HG02981 (cell line): ENCODE measurements around the gene ZBTB8A.
"Not testable (repeated sequence)": the region's sequence is repeated elsewhere in the genome, so short reads cannot be mapped to it uniquely, and the experiment has no call there.

Experiments used
- ATAC-seq: cut with Tn5 transposase; IDR thresholded peaks from one replicate; pipeline ENCODE4 v1.9.1; 2021; ENCODE audit warnings: mild to moderate bottlenecking, moderate library complexity; ENCODE audit not compliant: unreplicated experiment

Gene ZBTB8A

GRCh38 chr1:32618673-32619221, 79.5 kb downstream of the ZBTB8A start:
- no peak for ATAC-seq

GRCh38 chr1:32619701-32620485, 80.7 kb downstream of the ZBTB8A start:
- ATAC-seq: peak; percentile 79

- no peak for ATAC-seq
Measured at GRCh38 chr1:32622205-32622604, 83.0 kb downstream of the ZBTB8A start.

DNA sequence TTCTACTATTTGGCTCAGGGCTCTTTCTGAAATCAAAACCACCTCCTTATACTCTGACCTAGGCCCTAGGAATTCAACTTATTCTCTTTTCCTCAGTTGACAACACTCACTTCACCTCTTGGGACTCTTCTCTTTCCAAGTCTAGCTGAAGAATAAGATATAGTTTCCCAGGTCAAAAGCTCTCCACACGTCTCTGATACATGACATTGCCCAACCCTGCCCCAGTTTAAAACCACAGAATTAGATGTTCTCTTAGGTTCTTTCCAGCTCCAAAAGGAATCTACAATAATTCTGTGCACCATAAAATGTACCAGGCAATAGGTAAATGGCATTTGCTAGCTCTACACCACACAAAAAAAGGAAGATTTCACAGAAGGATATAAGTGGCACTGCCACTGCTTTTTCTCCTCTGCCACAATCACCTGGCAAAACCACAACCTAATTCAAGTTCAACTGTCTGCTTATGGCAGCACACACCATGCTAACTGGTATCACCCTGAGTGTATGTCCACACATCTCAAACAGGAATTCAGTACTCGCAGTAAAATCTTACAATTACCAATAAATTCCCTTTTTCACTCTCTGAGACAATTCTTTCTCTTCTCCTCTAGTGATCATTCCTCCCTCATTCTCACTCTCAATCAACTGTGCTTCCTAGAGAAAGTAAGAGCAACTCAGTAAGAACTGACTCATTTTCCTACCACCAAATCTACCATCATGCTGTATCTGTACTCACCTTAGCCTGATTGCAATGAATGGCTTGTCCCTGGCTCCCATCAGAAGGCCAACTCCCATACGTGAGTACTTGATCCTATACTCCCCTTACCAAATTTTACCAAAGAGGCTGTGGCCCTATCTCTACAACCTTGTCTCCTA, 83.8 kb downstream of the ZBTB8A start:
- no peak for ATAC-seq

DNA sequence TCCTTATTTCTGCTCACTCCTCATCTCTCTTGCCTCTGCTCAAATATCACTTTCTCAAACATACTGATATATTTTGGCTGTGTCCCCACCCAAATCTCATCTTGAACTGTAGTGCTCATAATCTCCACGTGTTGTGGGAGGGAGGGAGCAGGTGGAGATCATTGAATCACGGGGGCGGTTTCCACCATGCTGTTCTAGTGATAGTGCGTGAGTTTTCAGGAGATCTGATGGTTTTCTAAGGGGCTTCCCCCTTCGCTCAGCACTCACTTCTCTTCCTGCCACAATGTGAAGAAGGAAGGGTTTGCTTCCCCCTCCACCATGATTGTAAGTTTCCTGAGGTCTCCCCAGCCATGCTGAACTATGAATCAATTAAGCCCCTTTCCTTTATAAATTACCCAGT, 84.5 kb downstream of the ZBTB8A start:
- no peak for ATAC-seq

- ATAC-seq: no peak
Measured at GRCh38 chr1:32626176-32626575, 86.9 kb downstream of the ZBTB8A start.

DNA sequence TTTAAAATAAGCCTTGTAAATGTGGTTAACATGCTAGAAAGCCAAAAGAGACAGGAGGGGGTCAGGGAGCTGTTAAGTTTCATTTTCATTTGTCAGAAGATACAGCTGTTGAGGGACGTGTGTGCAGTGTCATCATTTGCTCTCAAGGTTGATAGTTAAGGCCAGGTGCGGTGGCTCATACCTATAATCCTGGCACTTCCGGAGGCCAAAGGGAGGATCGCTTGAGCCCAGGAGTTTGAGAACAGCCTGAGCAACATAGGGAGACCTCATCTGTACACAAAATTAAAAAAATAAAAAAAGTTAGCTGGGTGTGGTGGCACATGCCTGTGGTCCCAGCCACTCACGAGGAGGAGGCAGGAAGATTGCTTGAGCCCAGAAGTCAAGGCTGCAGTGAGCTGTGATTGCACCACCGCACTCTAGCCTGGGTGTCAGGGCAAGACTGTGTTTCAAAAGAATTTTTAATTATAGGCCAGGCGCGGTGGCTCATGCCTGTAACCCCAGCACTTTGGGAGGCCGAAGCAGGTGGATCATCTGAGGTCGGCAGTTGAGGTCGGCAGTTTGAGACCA, 88.5 kb downstream of the ZBTB8A start:
- ATAC-seq: peak; percentile 77

- ATAC-seq: not testable (repeated sequence)
Measured at GRCh38 chr1:32630173-32630572, 90.9 kb downstream of the ZBTB8A start.

GRCh38 chr1:32632829-32633228, 93.6 kb downstream of the ZBTB8A start:
- ATAC-seq: no peak

- ATAC-seq: no peak
Measured at GRCh38 chr1:32635508-32636277, 96.5 kb downstream of the ZBTB8A start.

DNA sequence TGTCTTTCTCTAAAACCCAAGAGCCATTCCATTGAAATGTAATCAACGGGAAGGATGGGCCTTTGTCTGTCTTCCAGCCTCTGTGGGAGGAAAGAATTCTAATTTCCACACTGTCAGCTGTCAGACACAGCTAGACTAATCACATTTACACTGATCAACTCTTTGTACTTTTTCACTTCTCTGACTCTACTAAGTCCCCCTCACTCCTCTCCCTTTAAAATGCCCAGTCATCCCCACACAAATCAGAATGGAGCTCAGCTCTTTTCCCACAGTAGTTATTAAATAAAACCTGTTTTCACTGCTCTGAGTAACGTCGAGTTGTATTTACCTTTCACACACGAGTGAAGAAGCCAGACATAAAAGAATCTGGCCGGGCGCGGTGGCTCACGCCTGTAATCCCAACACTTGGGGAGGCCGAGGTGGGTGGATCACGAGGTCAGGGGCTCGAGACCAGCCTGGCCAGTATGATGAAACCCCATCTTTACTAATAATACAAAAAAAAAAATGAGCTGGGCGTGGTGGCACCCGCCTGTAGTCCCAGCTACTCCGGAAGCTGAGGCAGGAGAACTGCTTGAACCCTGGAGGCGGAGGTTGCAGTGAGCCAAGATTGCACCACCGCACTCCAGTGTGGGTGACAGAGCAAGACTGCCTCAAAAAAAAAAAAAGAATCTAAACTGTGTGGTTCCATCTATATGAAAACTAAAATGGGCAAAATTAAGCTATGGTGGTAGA, 97.9 kb downstream of the ZBTB8A start:
- no peak for ATAC-seq

DNA sequence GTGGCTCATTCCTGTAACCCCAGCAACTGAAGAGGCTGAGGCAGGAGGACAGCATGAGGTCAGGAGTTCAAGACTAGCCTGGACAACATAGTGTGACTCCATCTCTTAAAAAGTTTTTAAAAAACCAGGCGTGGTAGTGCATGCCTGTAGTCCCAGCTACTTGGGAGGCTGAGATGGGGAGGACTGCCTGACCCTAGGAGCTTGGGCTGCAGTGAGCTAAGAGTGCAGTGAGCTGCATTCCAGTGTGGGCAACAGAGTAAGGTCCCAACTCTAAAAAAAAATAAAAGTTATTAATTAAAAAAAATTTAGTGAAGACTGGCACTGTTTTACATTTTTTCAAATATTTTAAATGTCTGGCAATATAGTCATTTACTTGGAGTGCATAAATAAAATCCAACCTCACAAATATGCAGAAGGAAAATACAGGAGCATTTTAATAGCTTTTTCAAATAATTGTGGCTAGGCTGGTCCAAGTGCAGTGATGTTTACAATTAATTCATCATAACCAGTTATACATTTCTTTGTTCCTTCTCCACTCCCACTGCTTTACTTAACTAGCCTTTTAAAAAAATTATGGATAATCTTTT, 100.4 kb downstream of the ZBTB8A start:
- ATAC-seq: no peak

DNA sequence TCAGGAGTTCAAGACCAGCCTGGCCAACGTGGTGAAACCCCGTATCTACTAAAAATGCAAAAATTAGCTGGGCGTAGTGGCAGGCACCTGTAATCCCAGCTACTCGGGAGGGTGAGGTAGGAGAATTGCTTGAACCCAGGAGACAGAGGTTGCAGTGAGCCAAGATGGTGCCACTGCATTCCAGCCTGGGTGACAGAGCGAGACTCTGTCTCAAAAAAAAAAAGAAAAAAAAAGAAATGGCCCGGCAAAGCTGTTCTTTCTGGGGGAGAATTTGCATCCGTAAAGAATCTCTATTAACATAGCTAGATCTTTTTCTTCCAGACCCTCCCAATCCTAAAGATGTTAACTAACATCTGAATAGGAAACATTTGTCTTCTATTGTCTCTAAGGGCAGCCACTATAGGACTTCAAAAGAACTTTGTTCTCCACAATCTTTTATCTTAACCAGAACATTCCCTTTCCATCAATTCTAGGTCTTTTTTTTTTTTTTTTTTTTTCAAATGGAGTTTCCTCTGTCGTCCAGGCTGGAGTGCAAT, 103.1 kb downstream of the ZBTB8A start:
- ATAC-seq: not testable (repeated sequence)

DNA sequence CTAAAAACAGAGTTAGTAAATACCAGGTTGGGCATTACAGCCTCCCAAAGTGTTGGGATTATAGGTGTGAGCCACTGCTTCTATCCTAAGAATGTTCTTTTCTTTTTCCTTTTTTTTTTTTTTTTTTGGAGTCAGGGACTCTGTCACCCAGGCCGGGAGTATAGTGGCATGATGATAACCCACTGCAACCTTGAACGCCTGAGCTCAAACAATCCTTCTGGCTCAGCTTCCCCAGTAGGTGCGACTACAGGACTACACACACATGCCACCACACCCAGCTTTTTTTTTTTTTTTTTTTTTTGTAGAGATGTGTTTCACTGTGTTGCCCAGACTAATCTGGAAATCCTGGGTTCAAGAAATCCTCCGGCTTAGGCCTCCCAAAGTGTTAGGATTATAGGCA, 105.2 kb downstream of the ZBTB8A start:
- ATAC-seq: no peak

- ATAC-seq: no peak
Measured at GRCh38 chr1:32647308-32648134, 108.3 kb downstream of the ZBTB8A start.

DNA sequence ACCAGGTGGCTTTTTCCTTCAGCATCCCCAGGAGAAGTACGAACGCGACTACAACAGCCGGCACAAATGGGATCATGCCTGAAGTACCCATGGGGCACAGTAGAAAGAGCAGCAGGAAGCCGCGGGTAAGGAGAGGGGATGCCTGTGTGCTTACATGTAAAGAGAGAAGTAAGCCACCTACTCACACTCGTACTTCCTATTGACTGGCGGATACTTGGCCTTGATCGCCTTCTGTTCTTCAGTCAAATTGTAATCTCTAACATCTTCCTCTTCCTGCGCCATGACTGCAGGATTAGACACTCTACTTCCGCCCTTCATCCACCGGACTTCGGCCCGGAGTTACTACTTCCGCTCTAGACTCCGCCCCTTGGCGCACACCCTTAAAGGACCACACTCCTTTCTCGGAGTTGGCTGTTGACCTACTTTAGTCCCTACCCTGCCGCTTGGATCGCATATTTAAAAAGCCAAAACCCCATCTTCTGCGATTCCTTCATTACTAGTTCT, 111.1 kb downstream of the ZBTB8A start, which contains the start of gene ZBTB8OS:
Gene ZBTB8OS, minus strand, starts transcription at position 303 of the 504 bp plus-strand sequence. Its CDS starts 21 bp downstream, at position 282.
- peak; percentile 67 for ATAC-seq

GRCh38 chr1:32650752-32651460, 111.7 kb downstream of the ZBTB8A start, which contains the start of gene RBBP4:
Gene RBBP4 (plus strand): TSS chr1:32651208. CDS start chr1:32651307, 99 bp downstream.
- ATAC-seq: peak; percentile 79
